ENCODE data around the gene GSTK1. TPM values are rescaled to one million over a fixed set of nuclear protein-coding genes. Genes with fewer than 3 reads are reported as not detected.

Gene GSTK1
- polyA plus RNA-seq, 1 experiment = 164 TPM

DNA sequence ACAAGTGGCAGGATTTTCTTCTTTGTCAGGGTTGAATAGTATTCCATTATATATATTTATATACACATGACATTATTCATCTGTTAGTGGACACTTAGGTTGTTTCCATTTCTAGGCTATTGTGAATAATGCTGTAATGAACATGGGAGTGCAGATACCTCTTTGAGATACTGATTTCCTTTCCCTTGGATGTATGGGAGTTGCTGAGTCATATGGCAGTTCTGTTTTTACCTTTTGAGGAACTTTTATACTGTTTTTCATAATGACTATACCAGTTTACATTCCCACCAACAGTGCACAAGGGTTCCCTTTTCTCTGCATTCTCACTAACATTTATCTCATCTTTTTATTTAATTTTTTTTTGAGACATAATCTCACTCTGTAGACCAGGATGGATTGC, 50.9 kb downstream of the GSTK1 start:
- Histone ChIP-seq H3K36me3 (ENCODE audit: control insufficient read depth, insufficient read depth, low read length) (no peaks in the 10 kb centered on the region), H3K27me3 (ENCODE audit: control insufficient read depth, insufficient read depth, low read length) (no peaks in the 10 kb centered on the region), H3K4me3 (ENCODE audit: low read depth, low read length) (no peak overlapping the region)
- CTCF ChIA-PET = interaction anchor here (0.6 kb wide), 1 partner anchor 81 kb away, joined by 3 read pairs; no protein-coding TSS in a partner anchor
- POLR2A ChIA-PET = interaction anchor here (0.7 kb wide), 1 partner anchor 353 kb away, joined by 3 read pairs; no protein-coding TSS in a partner anchor
- no peak for DNase-seq (ENCODE audit: low read depth)
- TF ChIP-seq, protein P1, sequence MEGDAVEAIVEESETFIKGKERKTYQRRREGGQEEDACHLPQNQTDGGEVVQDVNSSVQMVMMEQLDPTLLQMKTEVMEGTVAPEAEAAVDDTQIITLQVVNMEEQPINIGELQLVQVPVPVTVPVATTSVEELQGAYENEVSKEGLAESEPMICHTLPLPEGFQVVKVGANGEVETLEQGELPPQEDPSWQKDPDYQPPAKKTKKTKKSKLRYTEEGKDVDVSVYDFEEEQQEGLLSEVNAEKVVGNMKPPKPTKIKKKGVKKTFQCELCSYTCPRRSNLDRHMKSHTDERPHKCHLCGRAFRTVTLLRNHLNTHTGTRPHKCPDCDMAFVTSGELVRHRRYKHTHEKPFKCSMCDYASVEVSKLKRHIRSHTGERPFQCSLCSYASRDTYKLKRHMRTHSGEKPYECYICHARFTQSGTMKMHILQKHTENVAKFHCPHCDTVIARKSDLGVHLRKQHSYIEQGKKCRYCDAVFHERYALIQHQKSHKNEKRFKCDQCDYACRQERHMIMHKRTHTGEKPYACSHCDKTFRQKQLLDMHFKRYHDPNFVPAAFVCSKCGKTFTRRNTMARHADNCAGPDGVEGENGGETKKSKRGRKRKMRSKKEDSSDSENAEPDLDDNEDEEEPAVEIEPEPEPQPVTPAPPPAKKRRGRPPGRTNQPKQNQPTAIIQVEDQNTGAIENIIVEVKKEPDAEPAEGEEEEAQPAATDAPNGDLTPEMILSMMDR (IDR thresholded peaks at IDR 0.05; ENCODE audit: insufficient read depth, low read depth, low read length) = no peak

DNA sequence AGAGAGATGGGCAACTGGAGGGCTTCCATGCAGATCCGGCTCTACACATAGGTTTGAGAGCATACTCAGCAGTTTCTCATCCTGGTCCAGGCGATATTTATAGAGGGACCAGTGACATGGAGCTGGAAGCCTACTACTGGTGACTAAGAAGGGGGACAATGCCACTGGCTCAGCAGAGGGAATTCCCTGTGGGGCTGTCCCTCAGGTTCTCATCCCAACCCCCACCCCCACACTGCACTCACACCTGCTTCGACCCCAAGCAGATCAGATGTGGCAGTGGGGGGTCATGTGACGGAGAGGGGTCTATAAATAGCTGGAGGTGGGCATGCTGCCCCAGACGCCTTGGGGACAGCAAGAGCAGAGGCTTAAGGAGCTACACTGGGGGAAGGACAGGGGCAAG, 52.5 kb downstream of the GSTK1 start, which contains the start of gene CLCN1:
Gene CLCN1 (plus strand): TSS at position 336 of the 400 bp plus-strand sequence. CDS start 102 bp downstream, outside the sequence.
- ChIA-PET CTCF (interaction anchor here (1.0 to 1.8 kb wide), 2 partner anchors 75 to 85 kb away, joined by 3 to 5 read pairs; no protein-coding TSS in a partner anchor), POLR2A (no interaction called here)
- Histone ChIP-seq H3K4me3 (ENCODE audit: low read depth, low read length) (no peak within 1 kb of the TSS), H3K36me3 (ENCODE audit: control insufficient read depth, insufficient read depth, low read length) (no peaks in the 10 kb centered on the region), H3K27me3 (ENCODE audit: control insufficient read depth, insufficient read depth, low read length) (no peaks in the 10 kb centered on the region)
- no peak for DNase-seq (ENCODE audit: low read depth)
- TF ChIP-seq, protein P1 (IDR thresholded peaks at IDR 0.05; ENCODE audit: insufficient read depth, low read depth, low read length) = no peak

DNA sequence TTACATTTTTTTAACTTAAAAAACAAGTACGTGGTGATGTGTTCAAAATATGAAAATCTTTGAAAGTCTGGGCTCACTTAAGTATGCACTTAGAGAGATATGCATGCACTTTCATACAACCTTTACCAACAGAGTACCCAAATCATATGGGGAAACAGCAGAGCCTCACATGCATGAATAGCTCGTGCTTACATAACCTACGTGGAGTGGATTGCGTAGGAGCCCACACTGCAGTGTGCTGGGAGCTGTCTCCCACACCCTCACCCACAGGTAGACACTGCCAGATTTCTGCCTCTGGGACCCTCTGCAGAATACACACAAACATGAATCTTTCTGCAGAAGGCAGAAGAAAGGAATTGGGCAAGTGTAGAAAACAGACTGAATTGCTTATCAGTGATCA, 53.3 kb downstream of the GSTK1 start:
- TF ChIP-seq, protein P1 (IDR thresholded peaks at IDR 0.05; ENCODE audit: insufficient read depth, low read depth, low read length) = no peak
- DNase-seq (ENCODE audit: low read depth) = no peak
- Histone ChIP-seq H3K36me3 (ENCODE audit: control insufficient read depth, insufficient read depth, low read length) (no peaks in the 10 kb centered on the region), H3K4me3 (ENCODE audit: low read depth, low read length) (no peak overlapping the region), H3K27me3 (ENCODE audit: control insufficient read depth, insufficient read depth, low read length) (no peaks in the 10 kb centered on the region)
- CTCF ChIA-PET = interaction anchor here (1.8 kb wide), 1 partner anchor 76 kb away, joined by 5 read pairs; no protein-coding TSS in a partner anchor
- POLR2A ChIA-PET = no interaction called here

DNA sequence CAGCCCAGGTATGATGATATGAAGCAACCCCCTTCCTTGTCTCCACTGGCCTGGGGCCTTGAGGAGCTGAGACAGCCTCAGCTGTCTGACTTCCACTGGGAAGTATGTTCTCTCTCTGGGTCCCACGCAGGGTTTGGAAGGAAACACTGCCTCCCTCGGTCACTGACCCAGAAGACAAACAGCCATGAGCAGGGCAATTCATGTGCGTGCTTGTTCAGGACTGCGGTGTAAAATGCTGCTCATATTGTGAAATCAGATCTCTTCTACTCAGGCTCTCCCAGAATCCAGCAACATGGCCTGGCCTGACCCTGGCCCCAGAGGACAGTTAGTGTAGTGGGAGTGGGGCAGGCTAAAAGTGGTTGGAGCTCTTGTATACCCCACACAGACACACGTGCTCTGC, 55.4 kb downstream of the GSTK1 start:
- DNase-seq (ENCODE audit: low read depth) = no peak
- TF ChIP-seq, protein P1 (IDR thresholded peaks at IDR 0.05; ENCODE audit: insufficient read depth, low read depth, low read length) = no peak
- no peak overlapping the region for H3K4me3 ChIP-seq (ENCODE audit: low read depth, low read length)
- POLR2A ChIA-PET = no interaction called here
- H3K27me3 ChIP-seq (ENCODE audit: control insufficient read depth, insufficient read depth, low read length) = no peaks in the 10 kb centered on the region
- CTCF ChIA-PET = interaction anchor here (0.6 to 0.7 kb wide), 2 partner anchors 9 to 16 kb away, joined by 3 read pairs; no protein-coding TSS in a partner anchor
- no peaks in the 10 kb centered on the region for H3K36me3 ChIP-seq (ENCODE audit: control insufficient read depth, insufficient read depth, low read length)

Small RNA genes within 50 kb of the gene (small RNA-seq; reads per million reads assigned to genes)
- gene AC073342.3 (ENCODE audit: insufficient read length, low read depth, low replicate concordance) (not detected), gene RN7SL481P (ENCODE audit: insufficient read length, low read depth, low replicate concordance) (not detected), gene RN7SL535P (ENCODE audit: insufficient read length, low read depth, low replicate concordance) (not detected)

Other genes with a start within 250 kb of the GSTK1 start
- not detected in 2 replicates for gene OR9A2, start 236.3 kb upstream of the GSTK1 start, polyA plus RNA-seq (2011; rRNA removed)
- not detected in 2 replicates for gene OR6V1, start 211.1 kb upstream of the GSTK1 start, polyA plus RNA-seq (2011; rRNA removed)
- gene PIP, start 131.4 kb upstream of the GSTK1 start, polyA plus RNA-seq (2011; rRNA removed) = not detected in 2 replicates
- gene TAS2R39, start 80.0 kb upstream of the GSTK1 start, polyA plus RNA-seq (2011; rRNA removed) = not detected in 2 replicates
- gene TAS2R40, start 41.4 kb upstream of the GSTK1 start, polyA plus RNA-seq (2011; rRNA removed) = not detected in 2 replicates
- 0.11 and 0.15 TPM in 2 replicates for gene TMEM139, start 21.5 kb downstream of the GSTK1 start, polyA plus RNA-seq (2011; rRNA removed)
- gene CASP2, start 24.9 kb downstream of the GSTK1 start, polyA plus RNA-seq (2011; rRNA removed) = 15.4 and 16.0 TPM in 2 replicates
- gene CLCN1, start 52.7 kb downstream of the GSTK1 start, polyA plus RNA-seq (2011; rRNA removed) = not detected in 2 replicates
- gene FAM131B, start 99.3 kb downstream of the GSTK1 start, polyA plus RNA-seq (2011; rRNA removed) = 2.0 and 2.9 TPM in 2 replicates
- gene ZYX, start 117.9 kb downstream of the GSTK1 start, polyA plus RNA-seq (2011; rRNA removed) = 44.8 and 69.9 TPM in 2 replicates
- 0.05 TPM in 1 of 2 replicates, not detected in the other for gene EPHA1, start 145.4 kb downstream of the GSTK1 start, polyA plus RNA-seq (2011; rRNA removed)
- not detected in 2 replicates for gene TAS2R60, start 180.0 kb downstream of the GSTK1 start, polyA plus RNA-seq (2011; rRNA removed)
- not detected in 2 replicates for gene TAS2R41, start 214.4 kb downstream of the GSTK1 start, polyA plus RNA-seq (2011; rRNA removed)

Data from BJ (cell line).